Activated T-helper 17 cell treated with anti-CD3 and anti-CD28 coated beads, Interleukin-2, amount 50 U/mL, for 72 hours (primary cell): Measurements from ENCODE around the gene NNAT. TPM values are rescaled to one million over a fixed set of nuclear protein-coding genes. Genes with fewer than 3 reads are reported as not detected.
"Not testable (repeated sequence)": the region's sequence is repeated elsewhere in the genome, so short reads cannot be mapped to it uniquely, and the experiment has no call there.

Source experiments
- ATAC-seq: fragments of 150-1000 bp; cut with Tn5 transposase; replicated peaks from 2 replicates; pipeline ENCODE4 v1.10.0; 2021; ENCODE audit warnings: mild to moderate bottlenecking, moderate library complexity
- H3K27ac Mint-ChIP-seq: one replicate; pipeline ENCODE4 v1.8.0; 2022; ENCODE audit warnings: mixed read lengths
- H3K27me3 Mint-ChIP-seq: one replicate; pipeline ENCODE4 v1.8.0; 2022; ENCODE audit warnings: mixed read lengths
- H3K36me3 Mint-ChIP-seq: one replicate; pipeline ENCODE4 v1.8.0; 2022; ENCODE audit warnings: low read depth, mild to moderate bottlenecking, mixed read lengths
- H3K4me1 Mint-ChIP-seq: one replicate; pipeline ENCODE4 v1.8.0; 2022; ENCODE audit warnings: mixed read lengths
- H3K4me3 Mint-ChIP-seq: one replicate; pipeline ENCODE4 v1.8.0; 2022; ENCODE audit warnings: mild to moderate bottlenecking, mixed read lengths
- H3K9me3 Mint-ChIP-seq: one replicate; pipeline ENCODE4 v1.8.0; 2022; ENCODE audit warnings: mixed read lengths
- total RNA-seq, 2 donors: library from RNA; stranded (reverse); gene quantifications; one replicate each; pipeline ENCODE4 v1.2.3, GENCODE V29; 2022

The NNAT gene
- total RNA-seq, 2 donors from 2014 or later = 0.66 TPM; not detected in 1

DNA sequence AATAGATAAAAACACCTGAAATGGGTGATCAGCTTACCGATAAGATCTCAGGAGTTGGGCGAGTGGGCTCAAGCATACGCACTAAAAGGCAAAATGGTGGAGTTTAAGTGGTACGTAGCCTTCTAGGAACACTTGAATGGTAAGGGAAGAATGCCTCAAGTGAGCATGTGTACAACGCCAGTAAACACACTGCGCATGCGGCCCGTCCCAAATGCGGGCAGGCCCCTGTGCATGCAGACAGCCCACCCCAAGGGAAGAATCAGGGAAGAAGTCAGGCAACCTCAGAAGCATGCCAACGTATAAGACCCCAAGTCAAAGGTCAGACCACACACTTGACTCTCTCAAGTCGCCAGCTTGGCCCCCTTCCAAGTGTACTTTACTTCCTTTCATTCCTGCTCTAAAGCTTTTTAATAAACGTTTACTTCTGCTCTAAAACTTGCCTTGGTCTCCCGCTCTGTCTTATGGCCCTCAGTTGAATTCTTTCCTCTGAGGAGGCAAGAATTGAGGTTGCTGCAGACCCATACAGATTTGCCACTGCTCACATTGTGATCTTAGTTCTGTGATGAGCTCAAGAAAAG lies 33.8 kb downstream of the NNAT start:
- not testable (repeated sequence) for H3K36me3 Mint-ChIP-seq, ATAC-seq, H3K27ac Mint-ChIP-seq, H3K4me1 Mint-ChIP-seq, H3K4me3 Mint-ChIP-seq, H3K27me3 Mint-ChIP-seq, H3K9me3 Mint-ChIP-seq

- no peaks in the 10 kb centered on the region for H3K36me3 Mint-ChIP-seq
- H3K27ac Mint-ChIP-seq = no peak overlapping the region
- no peak for ATAC-seq
- no peak overlapping the region for H3K4me3 Mint-ChIP-seq
- H3K9me3 Mint-ChIP-seq = no peaks in the 10 kb centered on the region
- H3K27me3 Mint-ChIP-seq = peaks cover 10% of the 10 kb centered on the region
- H3K4me1 Mint-ChIP-seq = no peaks in the 10 kb centered on the region
Measured at GRCh38 chr20:37556538-37556937, 35.5 kb downstream of the NNAT start.

DNA sequence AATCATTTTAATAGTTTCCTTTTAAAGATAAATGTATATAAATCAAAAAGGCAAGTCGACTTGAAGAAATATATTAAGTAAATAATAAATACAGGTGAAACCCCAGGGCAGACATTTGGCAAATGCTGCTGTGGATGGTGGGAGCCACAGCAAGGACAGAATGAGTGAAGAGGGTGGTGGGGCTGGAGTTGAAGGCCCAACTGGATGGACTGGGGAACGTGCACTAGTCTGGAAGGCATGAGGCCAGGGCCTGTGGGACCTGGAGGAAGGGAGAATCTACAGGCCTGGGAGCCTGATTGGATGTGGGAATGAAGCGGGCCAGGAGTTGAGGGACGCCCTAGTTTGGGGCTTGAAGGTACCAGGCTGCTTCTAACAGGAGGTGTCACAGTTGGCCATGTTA lies 37.3 kb downstream of the NNAT start:
- Mint-ChIP-seq H3K4me1 (no peaks in the 10 kb centered on the region), H3K27ac (no peak overlapping the region), H3K4me3 (no peak overlapping the region), H3K9me3 (no peaks in the 10 kb centered on the region), H3K36me3 (no peaks in the 10 kb centered on the region), H3K27me3 (peaks cover 13% of the 10 kb centered on the region)
- no peak for ATAC-seq

DNA sequence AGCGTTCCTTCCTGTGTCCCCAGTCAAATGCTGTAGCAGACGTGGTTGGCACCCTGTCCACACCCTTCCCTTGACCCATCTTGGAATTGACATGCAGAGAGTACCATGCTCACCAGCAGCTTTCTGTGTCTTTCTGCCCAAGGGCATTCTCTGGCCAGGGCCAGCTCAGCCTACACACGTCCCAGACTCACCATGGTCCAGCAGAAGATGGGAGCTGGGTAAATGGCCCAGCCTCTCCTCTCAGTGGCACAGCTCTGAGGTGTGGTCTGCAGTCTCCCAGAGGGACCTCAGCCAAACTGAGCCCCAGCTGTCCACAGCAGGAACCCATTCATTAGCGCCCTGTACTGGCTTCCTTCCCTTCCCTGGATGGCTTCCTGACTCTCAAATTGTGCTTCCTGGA lies 37.7 kb downstream of the NNAT start:
- no peaks in the 10 kb centered on the region for H3K9me3 Mint-ChIP-seq
- no peaks in the 10 kb centered on the region for H3K4me1 Mint-ChIP-seq
- ATAC-seq = no peak
- H3K27me3 Mint-ChIP-seq = peaks cover 16% of the 10 kb centered on the region
- no peak overlapping the region for H3K4me3 Mint-ChIP-seq
- H3K36me3 Mint-ChIP-seq = no peaks in the 10 kb centered on the region
- H3K27ac Mint-ChIP-seq = no peak overlapping the region

GRCh38 chr20:37559312-37560027 lies 38.4 kb downstream of the NNAT start:
- ATAC-seq = no peak
- Mint-ChIP-seq H3K4me1 (no peaks in the 10 kb centered on the region), H3K4me3 (no peak overlapping the region), H3K36me3 (no peaks in the 10 kb centered on the region), H3K27me3 (peaks cover 16% of the 10 kb centered on the region), H3K27ac (no peak overlapping the region), H3K9me3 (no peaks in the 10 kb centered on the region)

DNA sequence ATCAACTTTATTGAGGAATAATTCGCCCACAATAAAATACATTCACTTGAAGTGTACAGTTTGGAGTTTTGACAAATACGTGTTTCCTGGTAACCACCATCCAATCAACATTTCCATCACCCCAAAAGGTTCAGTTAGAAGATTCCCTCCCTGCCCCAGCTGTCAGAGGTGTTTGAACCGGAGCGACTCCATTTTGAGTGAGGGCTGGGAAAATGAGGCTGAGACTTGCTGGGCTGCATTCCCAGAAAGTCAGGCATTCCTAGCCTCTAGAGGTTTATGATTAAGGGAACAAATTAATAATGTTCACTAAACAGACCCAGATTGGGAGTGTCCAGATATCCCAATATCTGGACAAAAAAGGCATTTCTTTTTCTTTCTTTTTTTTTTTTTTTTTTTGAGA lies 39.6 kb downstream of the NNAT start:
- peaks cover 24% of the 10 kb centered on the region for H3K27me3 Mint-ChIP-seq
- H3K4me1 Mint-ChIP-seq = no peaks in the 10 kb centered on the region
- no peak overlapping the region for H3K27ac Mint-ChIP-seq
- H3K4me3 Mint-ChIP-seq = no peak overlapping the region
- H3K36me3 Mint-ChIP-seq = no peaks in the 10 kb centered on the region
- no peaks in the 10 kb centered on the region for H3K9me3 Mint-ChIP-seq
- ATAC-seq = no peak

GRCh38 chr20:37562695-37563480 lies 41.8 kb downstream of the NNAT start:
- ATAC-seq = no peak
- H3K27ac Mint-ChIP-seq = no peak overlapping the region

DNA sequence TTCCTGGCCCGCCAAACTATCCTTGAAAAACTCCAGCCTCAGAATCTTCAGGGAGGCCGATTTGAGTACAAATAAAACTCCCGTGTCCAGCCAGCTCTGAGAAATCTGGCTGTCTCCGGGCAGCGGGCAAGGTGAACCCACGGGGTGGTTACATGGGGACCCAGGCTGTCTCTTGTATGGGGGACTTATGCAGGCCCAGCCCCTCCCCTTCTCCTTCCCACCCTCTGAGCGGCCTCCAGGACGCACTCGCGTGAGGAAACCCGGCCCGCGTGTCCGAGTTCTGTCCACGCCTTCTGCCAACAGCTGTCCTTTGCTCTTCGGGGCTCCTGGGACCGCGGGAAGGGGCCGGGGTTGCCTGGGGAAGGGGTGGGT lies 43.0 kb downstream of the NNAT start:
- H3K4me1 Mint-ChIP-seq = no peaks in the 10 kb centered on the region
- H3K36me3 Mint-ChIP-seq = no peaks in the 10 kb centered on the region
- no peak overlapping the region for H3K4me3 Mint-ChIP-seq
- no peak overlapping the region for H3K27ac Mint-ChIP-seq
- H3K27me3 Mint-ChIP-seq = peaks cover 31% of the 10 kb centered on the region
- ATAC-seq = no peak
- no peaks in the 10 kb centered on the region for H3K9me3 Mint-ChIP-seq

More at GRCh38 chr20:37562695-37563480, 41.8 kb downstream of the NNAT start:
- Mint-ChIP-seq H3K9me3 (no peaks in the 10 kb centered on the region), H3K36me3 (no peaks in the 10 kb centered on the region), H3K27me3 (peaks cover 24% of the 10 kb centered on the region), H3K4me3 (no peak overlapping the region), H3K4me1 (no peaks in the 10 kb centered on the region)

GRCh38 chr20:37564388-37565133 lies 43.5 kb downstream of the NNAT start:
- Mint-ChIP-seq H3K9me3 (no peaks in the 10 kb centered on the region), H3K27me3 (peaks cover 36% of the 10 kb centered on the region), H3K4me3 (no peak overlapping the region), H3K4me1 (no peaks in the 10 kb centered on the region), H3K27ac (no peak overlapping the region), H3K36me3 (no peaks in the 10 kb centered on the region)
- ATAC-seq = peak; percentile 51

DNA sequence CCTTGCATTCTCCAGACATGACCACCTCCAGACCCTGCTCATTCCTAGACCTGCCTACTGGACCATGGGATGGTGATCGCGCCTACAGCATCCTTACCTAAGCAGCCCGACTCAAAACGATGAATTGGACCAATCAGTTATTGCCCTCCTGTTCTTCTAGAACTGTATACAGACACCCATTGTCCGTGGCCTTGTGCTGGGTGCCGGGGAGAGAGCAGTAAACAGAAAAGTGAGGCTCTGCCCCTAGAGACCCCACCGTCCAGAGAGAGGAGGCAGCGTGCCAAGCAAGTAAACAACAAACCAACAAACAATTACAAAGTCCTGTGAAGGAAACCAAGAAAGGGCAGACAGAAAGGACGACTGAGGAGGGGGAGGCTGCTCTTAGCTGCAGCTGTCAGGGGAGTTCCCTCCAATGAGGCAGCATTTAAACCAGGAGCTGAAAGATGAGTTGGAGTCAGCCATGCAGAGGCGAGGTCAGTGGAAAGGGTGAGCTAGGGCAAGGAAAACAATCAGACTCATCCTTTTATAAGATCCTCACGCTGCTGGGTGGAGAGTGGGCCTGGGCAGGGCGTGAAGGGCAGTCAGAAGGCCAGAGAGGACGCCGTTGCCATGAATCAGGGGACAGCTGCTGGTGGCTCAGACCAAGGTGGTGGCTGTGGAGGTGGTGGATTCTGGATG lies 44.2 kb downstream of the NNAT start:
- no peaks in the 10 kb centered on the region for H3K4me1 Mint-ChIP-seq
- ATAC-seq = no peak
- H3K4me3 Mint-ChIP-seq = no peak overlapping the region
- H3K36me3 Mint-ChIP-seq = no peaks in the 10 kb centered on the region
- H3K27me3 Mint-ChIP-seq = peaks cover 40% of the 10 kb centered on the region
- H3K27ac Mint-ChIP-seq = no peak overlapping the region
- no peaks in the 10 kb centered on the region for H3K9me3 Mint-ChIP-seq

- no peak for ATAC-seq
- H3K9me3 Mint-ChIP-seq = no peaks in the 10 kb centered on the region
- H3K36me3 Mint-ChIP-seq = no peaks in the 10 kb centered on the region
- no peak overlapping the region for H3K27ac Mint-ChIP-seq
- H3K4me1 Mint-ChIP-seq = no peaks in the 10 kb centered on the region
- peaks cover 40% of the 10 kb centered on the region for H3K27me3 Mint-ChIP-seq
- H3K4me3 Mint-ChIP-seq = no peak overlapping the region
Measured at GRCh38 chr20:37566590-37567330, 45.7 kb downstream of the NNAT start.

- Mint-ChIP-seq H3K4me1 (no peaks in the 10 kb centered on the region), H3K36me3 (no peaks in the 10 kb centered on the region), H3K9me3 (no peaks in the 10 kb centered on the region), H3K27ac (no peak overlapping the region), H3K27me3 (peaks cover 40% of the 10 kb centered on the region), H3K4me3 (no peak overlapping the region)
- ATAC-seq = no peak
Measured at GRCh38 chr20:37567331-37567665, 46.2 kb downstream of the NNAT start.

- peaks cover 43% of the 10 kb centered on the region for H3K27me3 Mint-ChIP-seq
Measured at GRCh38 chr20:37567671-37568588, 46.9 kb downstream of the NNAT start.

More at GRCh38 chr20:37567671-37568588, 46.9 kb downstream of the NNAT start:
- Mint-ChIP-seq H3K9me3 (no peaks in the 10 kb centered on the region), H3K4me1 (no peaks in the 10 kb centered on the region), H3K27ac (no peak overlapping the region), H3K4me3 (no peak overlapping the region), H3K36me3 (no peaks in the 10 kb centered on the region)
- ATAC-seq = no peak
